ENCODE results near the gene OR2T6. TPM values are rescaled to one million over a fixed set of nuclear protein-coding genes. Genes with fewer than 3 reads are reported as not detected.

OR2T6 gene
- total RNA-seq, 2 donors from 2014 or later: not detected

Other genes with a start within 250 kb of the OR2T6 start
- gene OR2M5, start 230.6 kb upstream of the OR2T6 start, total RNA-seq: not detected
- not detected for gene OR2M2, start 200.9 kb upstream of the OR2T6 start, total RNA-seq
- not detected for gene OR2M3, start 178.5 kb upstream of the OR2T6 start, total RNA-seq
- gene OR2M4, start 144.3 kb upstream of the OR2T6 start, total RNA-seq: not detected
- gene OR2T33, start 97.8 kb upstream of the OR2T6 start, total RNA-seq: not detected
- gene OR2T12, start 72.3 kb upstream of the OR2T6 start, total RNA-seq: not detected
- not detected for gene OR2M7, start 51.2 kb upstream of the OR2T6 start, total RNA-seq
- not detected for gene OR14C36, start 27.0 kb upstream of the OR2T6 start, total RNA-seq
- not detected for gene OR2T4, start 14.1 kb upstream of the OR2T6 start, total RNA-seq
- gene OR2T1, start 27.3 kb downstream of the OR2T6 start, total RNA-seq: not detected
- under 1 TPM in 1 of 2 donors, not detected in 1; 0.15 TPM for gene OR2T2, start 69.9 kb downstream of the OR2T6 start, total RNA-seq
- gene OR2T3, start 97.6 kb downstream of the OR2T6 start, total RNA-seq: not detected
- gene OR2T5, start 112.8 kb downstream of the OR2T6 start, total RNA-seq: not detected
- gene OR2G6, start 132.3 kb downstream of the OR2T6 start, total RNA-seq: not detected
- gene OR2T29, start 187.0 kb downstream of the OR2T6 start, total RNA-seq: not detected
- not detected for gene OR2T34, start 199.0 kb downstream of the OR2T6 start, total RNA-seq
- not detected for gene OR2T10, start 222.0 kb downstream of the OR2T6 start, total RNA-seq

Measured in T-helper 17 cell (primary cell).